HTERT RPE-1 (cell line): ENCODE data around the gene COL23A1.

Experiments used
- in situ Hi-C: fragments of 300-500 bp; cut with MboI; formaldehyde crosslinking; loops from 4 replicates; pipeline ENCODE4 v1.14.3; 2020; ENCODE audit warnings: low sequenced_read_pairs

Gene COL23A1

DNA sequence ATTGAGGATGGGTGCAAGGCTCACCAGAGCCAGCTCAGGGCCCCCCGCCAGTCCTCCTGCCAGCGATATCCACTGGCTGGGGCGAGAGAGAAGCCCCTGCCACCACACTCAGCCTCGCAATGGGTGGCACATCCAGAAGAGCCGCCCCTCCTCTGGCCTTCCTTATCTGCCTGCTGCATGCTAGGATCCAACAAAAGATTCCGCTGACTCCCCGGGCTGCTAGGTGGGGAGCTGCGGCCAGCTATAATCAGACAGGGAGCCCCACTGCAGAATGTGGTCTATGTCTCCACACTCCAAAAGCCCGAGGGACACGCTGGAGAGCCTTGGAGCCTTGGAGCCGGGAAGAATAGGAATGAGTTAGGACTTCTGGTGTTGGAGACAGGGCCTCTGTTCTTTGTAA, 32.8 kb downstream of the COL23A1 start:
- in situ Hi-C loops = no loop called here

DNA sequence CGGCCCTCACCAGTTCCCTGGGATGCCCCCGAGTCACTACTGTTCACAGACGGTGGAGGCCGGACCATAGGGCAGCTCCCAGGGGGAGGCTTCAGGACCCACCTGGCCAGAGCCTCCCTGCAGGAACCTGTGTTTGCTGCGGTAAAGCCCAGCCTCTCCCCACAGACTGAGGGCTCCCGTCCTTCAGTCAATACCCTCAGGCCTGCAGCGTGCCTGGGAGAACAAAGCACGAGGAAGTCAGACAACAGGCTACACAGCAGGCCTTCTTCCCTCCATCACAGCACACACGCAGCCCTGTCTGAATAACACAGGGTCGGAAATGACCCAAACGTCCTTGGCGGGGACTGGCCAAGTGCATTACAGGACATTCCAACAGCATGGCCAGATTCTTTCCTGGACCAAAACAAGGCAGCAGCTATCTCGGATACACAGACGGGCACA, 34.4 kb downstream of the COL23A1 start:
- in situ Hi-C loops = no loop called here

DNA sequence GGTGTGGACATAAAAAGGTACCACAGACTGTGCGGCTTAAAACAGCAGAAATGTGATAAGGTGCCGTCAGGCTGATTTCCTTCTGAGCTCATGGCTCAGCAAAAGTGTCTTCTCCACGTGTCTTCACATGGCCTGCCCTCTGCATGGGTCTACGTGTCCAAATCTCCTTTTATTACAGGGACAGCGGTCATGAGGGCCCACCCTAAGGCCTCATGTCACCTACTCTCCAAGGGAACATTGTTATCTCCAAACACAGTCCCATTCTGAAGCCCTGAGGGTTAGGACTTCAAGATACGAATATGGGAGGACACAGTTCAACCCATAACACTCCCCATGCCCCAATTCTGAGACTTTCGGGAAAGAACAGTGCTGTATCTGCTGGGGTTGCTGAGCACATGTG, 35.2 kb downstream of the COL23A1 start:
- in situ Hi-C loops = no loop called here

DNA sequence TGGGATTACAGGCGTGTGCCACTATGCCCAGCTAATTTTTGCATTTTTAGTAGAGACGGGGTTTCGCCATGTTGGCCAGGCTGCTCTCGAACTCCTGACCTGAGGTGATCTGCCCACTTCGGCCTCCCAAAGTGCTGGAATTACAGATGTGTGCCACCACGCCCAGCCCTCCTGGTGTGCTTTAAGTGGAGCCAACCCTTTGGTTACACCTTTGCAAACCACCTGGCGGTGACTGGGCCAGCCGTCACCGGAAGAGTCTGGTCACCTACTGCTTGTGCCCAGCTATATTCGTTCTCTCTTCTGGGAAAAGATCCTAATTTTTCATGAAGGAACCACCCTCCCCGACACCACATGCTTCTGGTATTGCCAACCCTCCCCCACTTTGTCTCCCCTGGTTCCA, 35.9 kb downstream of the COL23A1 start:
- in situ Hi-C loops = no loop called here

DNA sequence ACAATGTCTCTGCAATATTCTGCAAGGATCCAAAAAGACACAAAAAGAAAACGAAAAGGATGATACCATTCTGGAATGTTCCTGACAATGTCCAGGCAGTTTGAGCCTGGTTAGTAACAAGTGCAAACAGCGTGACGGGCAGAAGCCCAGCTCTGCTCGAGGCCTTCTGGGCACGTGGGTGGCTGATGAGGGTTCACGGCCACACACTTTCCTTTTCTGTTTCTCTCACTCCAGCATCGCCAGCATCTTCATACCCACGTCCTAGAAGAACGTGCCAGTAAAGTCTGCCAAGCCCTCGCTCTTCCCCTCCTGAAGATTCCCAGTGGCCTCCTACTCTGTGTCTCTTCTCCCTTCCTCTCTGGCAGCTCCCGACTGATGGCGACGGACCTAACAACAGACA, 36.7 kb downstream of the COL23A1 start:
- in situ Hi-C loops = no loop called here

DNA sequence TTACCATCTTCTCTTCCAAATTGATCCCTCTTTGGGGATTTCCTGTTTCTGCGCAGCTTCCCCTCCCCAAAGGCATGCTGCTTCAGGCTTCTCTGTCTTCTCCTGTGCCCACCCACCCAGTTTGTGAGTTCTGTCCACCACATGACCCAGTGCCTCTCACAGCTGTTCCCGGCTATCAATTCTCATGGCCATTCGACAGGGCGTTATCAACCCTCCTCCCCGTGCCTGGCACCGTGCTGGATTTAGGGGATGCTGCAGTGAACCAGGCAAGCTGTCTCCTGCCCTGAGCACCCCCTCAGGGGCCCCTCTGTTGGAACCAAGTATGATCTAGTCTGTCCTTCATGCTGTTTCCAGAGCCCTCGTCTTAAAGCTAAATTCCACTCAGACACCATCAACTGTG, 38.7 kb downstream of the COL23A1 start:
- in situ Hi-C loops = no loop called here

DNA sequence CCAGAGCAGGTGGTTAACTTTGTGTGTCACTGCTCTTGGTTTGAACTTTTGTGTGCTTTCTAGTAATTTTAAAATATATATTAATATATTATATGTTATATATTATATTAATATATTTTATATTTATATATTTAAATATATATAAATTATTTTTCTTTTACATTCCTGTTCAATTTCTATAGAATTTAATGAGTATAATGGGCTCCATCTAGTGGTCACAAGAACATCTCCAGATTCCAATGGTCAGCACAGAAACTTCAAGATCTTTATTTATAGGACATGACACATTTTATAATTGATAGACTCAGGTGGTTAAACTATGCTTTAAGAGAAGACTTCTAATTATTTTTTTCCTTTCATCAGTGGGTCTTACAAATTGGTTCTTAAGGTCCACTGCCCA, 39.1 kb downstream of the COL23A1 start:
- in situ Hi-C loops = no loop called here

DNA sequence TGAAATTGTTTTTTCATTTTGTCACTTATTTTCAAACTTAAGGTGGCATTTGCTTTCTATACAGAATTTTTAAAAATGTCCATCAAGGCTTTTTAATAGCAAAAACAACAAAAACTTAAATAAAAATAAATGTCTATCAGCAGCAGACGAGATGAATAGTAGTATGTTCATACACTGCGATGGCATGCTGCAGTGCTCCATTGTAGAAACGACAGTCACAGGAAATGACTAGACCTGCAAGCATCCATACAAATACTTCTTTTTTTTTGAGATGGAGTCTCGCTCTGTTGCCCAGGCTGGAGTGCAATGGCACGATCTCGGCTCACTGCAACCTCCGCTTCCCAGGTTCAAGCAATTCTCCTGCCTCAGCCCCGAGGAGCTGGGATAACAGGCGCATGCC, 41.4 kb downstream of the COL23A1 start:
- in situ Hi-C loops = no loop called here

DNA sequence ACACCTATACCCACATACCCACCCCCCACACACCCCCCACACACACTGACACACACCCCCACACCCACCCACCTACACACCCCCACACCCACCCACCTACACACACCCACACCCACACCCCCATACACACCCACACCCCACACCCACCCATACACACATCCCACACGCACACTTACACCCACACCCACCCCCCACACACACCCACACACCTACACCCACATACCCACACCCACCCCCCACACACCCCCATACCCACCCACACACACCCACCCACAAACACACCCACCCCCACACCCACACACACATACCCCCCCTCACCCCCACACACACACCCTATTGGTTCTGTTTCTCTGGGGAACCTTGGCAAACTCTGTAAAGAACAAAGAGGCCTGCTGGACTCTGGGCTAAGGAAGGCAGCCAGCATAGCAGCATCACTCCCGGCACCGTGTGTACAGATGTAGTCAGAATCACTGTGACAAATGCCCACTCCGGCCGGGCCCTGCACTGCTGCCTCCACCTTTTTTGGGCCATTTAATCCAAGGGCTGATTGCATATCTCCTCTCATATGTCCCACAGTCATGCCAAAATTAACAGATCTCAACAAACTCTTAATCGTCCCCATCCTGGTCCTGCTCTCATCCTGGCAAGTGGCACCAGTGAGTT, 42.3 kb downstream of the COL23A1 start:
- in situ Hi-C loops = no loop called here

DNA sequence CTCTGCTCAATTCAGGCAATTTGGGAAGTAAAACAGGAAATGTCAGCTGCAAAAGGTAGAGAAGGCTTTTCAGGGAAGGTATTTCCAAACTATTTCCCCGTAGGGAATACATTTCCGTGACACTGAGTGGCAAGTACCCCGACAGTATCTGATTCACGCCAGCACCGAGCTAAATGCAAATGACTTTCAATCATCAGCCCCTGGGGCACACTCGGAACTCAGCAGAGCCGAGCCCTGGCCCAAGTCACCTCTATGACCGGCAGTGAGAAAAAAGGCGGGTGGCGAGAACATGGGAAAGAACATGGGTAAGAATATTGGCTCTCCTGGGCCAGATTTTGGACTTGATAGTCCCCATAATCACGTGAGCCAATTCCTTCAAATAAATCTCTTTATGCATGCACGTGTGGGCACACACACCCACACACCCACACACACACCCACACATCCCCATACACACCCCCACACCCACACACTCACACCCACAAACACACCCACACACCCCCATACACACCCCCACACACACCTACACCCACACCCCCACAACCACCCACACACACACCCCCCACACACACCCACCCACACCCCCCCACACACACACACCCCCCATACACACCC, 43.0 kb downstream of the COL23A1 start:
- in situ Hi-C loops = no loop called here

DNA sequence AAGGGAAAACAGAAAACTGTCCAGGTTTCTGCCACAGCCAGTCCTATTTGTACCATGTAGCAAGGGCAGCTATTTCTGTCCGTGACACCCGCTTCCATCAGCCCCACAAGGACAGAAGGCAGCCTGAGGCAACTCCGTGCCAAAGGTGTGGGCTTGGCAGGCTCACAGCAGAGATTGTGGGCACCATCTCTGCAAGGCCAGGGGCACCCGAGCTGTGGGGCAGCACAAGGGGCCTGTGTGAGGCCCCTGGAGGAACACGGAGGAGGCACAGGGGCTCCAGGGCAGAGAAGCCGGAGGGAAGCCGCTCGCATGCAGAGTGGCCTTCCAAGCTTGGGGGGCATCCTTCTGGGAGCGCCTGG, 43.5 kb downstream of the COL23A1 start:
- in situ Hi-C loops = no loop called here

DNA sequence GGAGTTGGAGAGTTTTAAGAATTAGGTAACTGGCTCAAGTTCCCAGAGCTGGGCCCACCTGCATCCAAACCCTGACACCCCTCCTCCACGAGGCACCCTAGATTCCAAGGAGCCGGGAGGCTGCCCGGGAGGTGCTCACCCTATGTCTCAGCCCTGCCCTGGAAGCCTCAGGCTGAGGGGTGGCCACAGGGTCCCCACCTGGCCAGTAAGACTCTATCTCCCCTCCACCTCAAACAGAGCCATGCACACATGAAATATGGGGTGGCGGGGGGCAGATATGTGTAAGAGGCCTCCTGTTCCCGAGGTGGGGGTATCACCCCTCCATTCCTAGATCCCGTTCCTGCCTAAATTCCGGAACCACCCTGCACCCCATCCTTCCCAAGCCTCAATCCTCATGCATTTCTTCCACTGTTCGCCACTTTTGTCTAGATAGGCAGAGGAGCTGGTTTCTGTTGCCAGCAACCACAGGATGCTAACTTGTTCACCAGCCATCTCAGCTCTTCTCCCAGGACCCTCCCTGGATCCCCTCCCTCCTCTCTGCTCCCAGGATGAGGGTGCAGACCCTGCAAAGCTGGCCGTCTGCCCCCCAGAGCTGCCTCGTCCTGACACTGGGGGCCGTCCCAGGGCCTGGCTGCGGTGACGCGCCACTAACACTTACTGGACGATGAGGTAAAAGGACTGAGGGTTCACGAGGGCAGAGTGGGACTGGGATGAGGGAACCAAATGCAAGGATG, 44.1 kb downstream of the COL23A1 start:
- in situ Hi-C loops = no loop called here

DNA sequence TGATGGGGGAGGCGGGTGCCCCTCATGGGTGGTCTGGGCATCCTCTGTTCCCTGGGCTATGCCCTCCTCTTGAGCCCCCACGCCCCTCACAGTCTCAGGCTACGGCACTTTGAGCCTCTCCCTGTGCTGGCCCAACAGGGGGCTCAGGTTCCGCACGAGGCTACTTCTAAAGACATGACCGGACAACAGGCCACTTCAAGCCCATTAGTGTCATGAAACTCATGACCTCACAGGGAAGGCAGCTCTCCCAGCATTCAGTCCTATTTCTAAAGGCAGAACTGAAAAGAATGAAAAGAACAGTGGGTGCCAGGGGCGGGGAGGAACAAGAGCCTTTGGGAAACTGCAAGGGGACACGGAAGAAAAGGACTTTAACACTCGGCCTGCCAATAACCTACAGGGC, 45.0 kb downstream of the COL23A1 start:
- in situ Hi-C loops = no loop called here

DNA sequence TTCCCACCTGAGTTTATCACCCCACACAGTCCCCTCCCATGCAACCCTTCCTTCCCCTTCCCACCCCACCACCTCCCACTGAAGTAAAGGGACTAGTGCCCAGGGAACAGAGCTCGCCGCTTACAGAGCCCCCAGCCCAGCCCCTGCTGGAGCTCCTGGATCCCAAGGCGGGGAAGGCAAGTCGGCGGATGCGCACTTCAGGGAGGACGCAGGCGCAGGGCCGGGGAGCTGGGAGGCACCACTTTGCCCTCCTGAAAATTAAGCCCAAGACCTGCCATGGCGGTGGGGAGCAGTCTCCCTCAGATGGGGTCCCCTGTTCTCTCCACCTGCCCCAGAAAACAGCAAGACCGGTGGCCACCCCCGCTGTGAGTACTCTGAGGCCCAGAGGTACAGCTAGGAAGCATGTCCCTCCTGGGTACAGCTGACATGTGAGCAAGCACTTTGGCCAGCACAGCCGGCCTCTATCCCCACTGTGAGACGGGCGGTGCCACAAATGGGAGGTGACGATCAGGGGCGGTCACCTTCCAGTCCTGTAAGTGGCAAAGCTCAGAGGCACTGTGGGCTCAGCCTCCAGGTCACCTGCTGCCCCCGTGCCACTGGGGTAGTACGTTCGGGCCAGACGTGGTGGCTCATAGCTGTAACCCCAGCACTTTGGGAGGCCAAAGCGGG, 45.9 kb downstream of the COL23A1 start:
- in situ Hi-C loops = no loop called here

DNA sequence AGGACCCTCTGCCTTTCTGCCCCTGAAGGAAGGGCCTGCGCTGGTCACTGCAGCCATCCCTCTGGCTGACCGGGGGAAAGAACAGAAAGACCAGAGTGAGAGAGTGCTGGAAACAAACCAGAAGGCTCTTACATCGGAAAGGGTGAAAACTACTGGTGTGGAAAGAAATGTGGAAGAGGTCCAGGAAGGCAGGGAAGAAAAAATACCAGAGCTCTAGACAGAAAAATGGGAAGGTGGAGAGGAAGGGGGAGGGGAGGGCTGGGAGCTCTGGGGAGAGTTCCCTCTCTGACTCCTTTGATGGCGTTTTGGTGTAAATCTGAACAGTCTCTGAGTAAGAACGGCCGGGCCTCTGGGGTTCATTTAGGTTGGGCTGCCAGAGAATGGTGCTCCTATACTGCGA, 47.7 kb downstream of the COL23A1 start:
- in situ Hi-C loops = no loop called here

DNA sequence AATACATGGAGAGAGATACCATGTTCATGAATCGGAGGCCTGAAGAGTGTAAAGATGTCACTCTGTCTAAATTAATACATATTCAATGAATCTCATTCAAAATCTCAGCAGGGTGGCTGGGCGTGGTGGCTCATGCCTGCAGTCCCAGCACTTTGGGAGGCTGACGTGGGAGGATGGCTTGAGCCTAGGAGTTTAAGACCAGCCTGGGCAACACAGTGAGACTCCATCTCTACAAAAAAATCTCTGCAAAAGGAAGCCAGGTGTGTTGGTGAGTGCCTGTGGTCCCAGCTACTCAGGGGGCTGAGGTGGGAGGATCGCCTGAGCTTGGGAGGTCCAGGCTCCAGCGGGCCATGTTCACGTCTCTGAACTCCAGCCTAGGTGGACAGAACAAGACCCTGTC, 49.7 kb downstream of the COL23A1 start:
- in situ Hi-C loops = no loop called here

DNA sequence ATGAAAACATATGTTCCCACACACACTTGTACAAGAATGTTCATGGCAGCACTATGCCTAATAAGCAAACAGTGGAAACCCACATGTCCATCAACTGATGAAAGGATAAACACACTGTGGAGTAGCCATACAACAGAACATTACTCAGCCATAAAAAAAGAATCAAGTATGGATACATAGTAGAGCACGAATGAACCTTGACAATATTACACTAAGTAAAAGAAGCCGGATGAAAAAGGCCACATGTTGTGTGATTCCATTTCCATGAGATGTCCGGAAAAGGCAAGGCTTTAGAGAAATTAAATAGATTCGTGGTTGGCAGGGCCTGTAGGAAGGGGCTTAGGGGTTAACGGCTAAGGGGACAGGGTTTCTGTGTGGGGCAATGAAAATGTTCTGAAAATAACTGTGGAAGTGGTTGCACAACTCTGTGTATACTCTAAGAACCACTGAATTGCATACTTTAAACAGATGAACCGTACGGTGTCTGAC, 51.4 kb downstream of the COL23A1 start:
- in situ Hi-C loops = no loop called here

DNA sequence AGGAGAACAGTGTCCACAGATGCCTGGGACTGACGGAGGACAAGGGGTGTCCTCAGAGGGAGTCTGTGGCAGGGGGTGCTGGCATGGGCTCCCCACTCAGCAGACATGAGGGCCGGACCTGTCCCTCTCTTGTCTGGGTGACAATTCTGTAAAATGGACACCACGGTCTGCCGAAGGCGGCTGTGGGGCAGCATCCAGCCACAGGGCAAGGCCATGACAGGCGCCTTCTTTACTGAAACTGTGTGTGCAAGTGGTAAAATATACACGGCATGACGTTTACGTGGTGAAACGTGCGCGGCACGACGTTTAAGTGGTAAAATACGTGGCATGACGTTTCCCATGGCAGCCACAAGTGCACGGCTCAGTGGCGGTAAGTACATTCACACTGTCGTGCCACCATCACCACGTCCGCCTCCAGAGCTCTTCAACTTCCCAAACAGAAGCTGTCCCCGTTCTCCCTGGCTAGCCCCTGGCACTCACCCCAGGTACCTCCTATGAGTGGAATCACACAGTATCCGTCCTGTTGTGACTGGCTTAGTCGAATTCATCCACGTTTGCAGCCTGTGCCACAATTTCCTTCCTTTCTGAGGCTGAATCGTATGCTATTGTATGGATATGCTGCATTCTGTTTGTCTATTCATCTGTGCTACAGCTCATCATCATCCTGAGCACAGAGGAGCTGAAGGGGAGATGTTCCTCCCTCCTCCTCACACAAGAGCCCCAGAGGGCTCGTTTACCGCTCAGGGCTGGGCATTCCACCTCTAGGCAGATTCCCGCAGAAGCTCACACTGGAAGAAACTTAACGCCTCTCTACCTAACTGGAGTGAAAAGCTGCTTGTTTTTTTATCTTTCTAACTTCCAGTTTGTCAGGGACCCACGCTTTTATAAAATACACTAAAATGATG, 52.5 kb downstream of the COL23A1 start:
- in situ Hi-C loops = no loop called here

DNA sequence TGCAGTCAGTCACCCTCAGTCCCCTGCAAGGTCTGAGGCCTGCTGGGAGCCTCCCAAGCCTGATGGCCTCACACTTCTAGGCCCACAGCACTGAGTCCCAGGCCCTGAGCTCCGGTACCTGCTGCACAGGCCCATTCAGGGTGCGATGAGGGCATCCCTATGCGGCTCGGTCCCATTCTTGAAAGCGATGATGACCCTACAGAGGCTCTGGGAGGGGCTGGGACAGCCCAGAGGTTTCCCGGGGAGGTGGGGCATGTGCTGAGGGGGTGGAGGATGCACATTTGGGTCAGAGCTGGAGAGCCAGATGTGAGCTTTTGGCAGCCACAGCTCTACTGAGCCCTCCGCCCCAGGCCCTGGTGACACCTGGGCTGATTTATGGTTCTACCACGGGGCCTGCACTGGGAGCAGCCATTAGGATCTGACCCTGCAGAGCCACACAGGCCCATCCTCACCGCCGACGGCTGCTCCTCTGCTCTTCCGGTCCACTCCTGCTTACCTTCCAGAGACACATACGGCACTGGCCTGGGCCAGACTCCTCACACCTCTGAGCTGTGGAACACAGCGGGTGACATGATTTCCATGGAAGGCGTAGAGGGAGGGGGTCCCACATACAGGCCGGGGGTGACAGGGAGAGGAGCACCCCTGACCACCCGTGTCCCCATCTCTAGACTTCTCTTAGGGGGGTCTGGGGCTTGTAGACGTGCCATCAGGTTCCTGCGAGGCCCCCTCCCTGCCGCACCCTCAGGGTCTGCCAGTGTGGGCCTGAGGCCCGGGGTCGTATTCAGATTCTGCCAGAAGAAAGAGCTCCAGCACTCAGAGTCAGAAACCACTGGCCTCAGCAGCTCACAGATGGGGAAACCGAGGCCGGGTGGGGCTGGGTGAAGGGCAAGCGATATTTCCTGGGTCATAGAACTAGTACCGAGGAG, 53.4 kb downstream of the COL23A1 start:
- in situ Hi-C loops = no loop called here
